Neural progenitor cell (in vitro differentiated cells): ENCODE measurements around the gene PNMA6A.
"Not testable (repeated sequence)": the region's sequence is repeated elsewhere in the genome, so short reads cannot be mapped to it uniquely, and the experiment has no call there.

Experiments
- EZH2 ChIP-seq: fragments of 200-600 bp; sonication (generic); IDR thresholded peaks from 2 replicates; pipeline ENCODE4 v1.6.1; 2017; ENCODE audit warnings: antibody characterized with exemption, mild to moderate bottlenecking, moderate library complexity
- EZH2phosphoT487 ChIP-seq: fragments of 200-600 bp; sonication (generic); IDR thresholded peaks from 2 replicates; pipeline ENCODE4 v1.6.1; 2017; ENCODE audit warnings: antibody characterized with exemption
- TF ChIP-seq, protein P1 (sequence below): fragments of 200-600 bp; sonication (generic); IDR thresholded peaks from 2 replicates; pipeline ENCODE4 v1.5.1; 2017; ENCODE audit warnings: antibody characterized with exemption, mild to moderate bottlenecking

DNA sequence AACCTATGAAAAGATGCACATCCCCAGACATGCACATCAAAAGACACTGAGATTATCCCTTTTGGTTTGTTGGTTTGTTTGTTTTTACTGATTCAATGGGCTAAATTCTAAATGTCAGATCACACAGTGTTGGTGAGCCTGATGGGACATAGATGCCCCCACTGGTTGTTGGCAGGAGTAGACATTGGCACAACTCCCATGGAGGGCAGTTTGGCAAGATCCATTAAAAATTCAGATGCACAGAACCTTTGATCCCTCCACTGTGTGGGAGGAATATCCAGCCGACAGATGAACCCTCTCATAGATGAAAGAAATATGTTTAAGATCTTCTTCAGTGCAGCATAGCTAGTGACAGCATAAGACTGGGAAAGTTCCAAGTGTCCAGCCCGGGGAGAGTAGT lies 38.5 kb downstream of the PNMA6A start:
- TF ChIP-seq, protein P1, sequence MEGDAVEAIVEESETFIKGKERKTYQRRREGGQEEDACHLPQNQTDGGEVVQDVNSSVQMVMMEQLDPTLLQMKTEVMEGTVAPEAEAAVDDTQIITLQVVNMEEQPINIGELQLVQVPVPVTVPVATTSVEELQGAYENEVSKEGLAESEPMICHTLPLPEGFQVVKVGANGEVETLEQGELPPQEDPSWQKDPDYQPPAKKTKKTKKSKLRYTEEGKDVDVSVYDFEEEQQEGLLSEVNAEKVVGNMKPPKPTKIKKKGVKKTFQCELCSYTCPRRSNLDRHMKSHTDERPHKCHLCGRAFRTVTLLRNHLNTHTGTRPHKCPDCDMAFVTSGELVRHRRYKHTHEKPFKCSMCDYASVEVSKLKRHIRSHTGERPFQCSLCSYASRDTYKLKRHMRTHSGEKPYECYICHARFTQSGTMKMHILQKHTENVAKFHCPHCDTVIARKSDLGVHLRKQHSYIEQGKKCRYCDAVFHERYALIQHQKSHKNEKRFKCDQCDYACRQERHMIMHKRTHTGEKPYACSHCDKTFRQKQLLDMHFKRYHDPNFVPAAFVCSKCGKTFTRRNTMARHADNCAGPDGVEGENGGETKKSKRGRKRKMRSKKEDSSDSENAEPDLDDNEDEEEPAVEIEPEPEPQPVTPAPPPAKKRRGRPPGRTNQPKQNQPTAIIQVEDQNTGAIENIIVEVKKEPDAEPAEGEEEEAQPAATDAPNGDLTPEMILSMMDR = not testable (repeated sequence)
- TF ChIP-seq EZH2phosphoT487, EZH2: not testable (repeated sequence)
